ENCODE measurements around the gene NKPD1. TPM values are rescaled to one million over a fixed set of nuclear protein-coding genes. Genes with fewer than 3 reads are reported as not detected.

Gene NKPD1
- total and polyA plus RNA-seq, 4 donors: not detected

- Histone ChIP-seq H3K27me3 (ENCODE audit: control insufficient read depth in 4 of 4, insufficient read depth in 4 of 4, low read length in 3 of 4) (no peaks in the 10 kb centered on the region), H3K4me3 (ENCODE audit: low read depth in 1 of 3, low read length in 3 of 3) (no peak overlapping the region), H3K9me3 (ENCODE audit: control insufficient read depth in 4 of 4, low read length in 3 of 4) (no peaks in the 10 kb centered on the region), H3K27ac (ENCODE audit: low read depth in 1 of 2, low read length in 2 of 2) (no peak overlapping the region), H3K36me3 (ENCODE audit: control insufficient read depth in 4 of 4, insufficient read depth in 3 of 4, low read depth in 1 of 4, low read length in 3 of 4) (no peaks in the 10 kb centered on the region), H3K9ac (ENCODE audit: low read depth in 1 of 2, low read length in 2 of 2) (no peak overlapping the region), H3K4me1 (ENCODE audit: control insufficient read depth in 4 of 4, insufficient read depth in 4 of 4, low read length in 3 of 4) (no peaks in the 10 kb centered on the region)
- no peak for TF ChIP-seq RXRA (IDR thresholded peaks at IDR 0.05)
- TF ChIP-seq JUND (IDR thresholded peaks at IDR 0.05): no peak
- no peak for TF ChIP-seq HNF4A (conservative IDR thresholded peaks at IDR 0.05)
- no peak for TF ChIP-seq YY1 (IDR thresholded peaks at IDR 0.05)
- no peak for TF ChIP-seq SP1 (IDR thresholded peaks at IDR 0.05)
- TF ChIP-seq ATF3 (IDR thresholded peaks at IDR 0.05): no peak
- no peak for TF ChIP-seq FOXA1 (IDR thresholded peaks at IDR 0.05)
- no peak for TF ChIP-seq MAX (IDR thresholded peaks at IDR 0.05)
- no peak for TF ChIP-seq ZBTB33 (IDR thresholded peaks at IDR 0.05)
- no peak for TF ChIP-seq HNF4G (IDR thresholded peaks at IDR 0.05)
- no peak for TF ChIP-seq REST (IDR thresholded peaks at IDR 0.05)
- TF ChIP-seq TAF1 (conservative IDR thresholded peaks at IDR 0.05): no peak
- TF ChIP-seq NR2F2 (IDR thresholded peaks at IDR 0.05): no peak
- TF ChIP-seq FOXA2 (IDR thresholded peaks at IDR 0.05): no peak
- no peak for TF ChIP-seq GABPA (IDR thresholded peaks at IDR 0.05 in 1 of 2, conservative IDR thresholded peaks at IDR 0.05 in 1 of 2)
- 93% methylated on average over 21 of the region's 21 CpGs for WGBS
- no peak for DNase-seq (ENCODE audit: low spot score)
These were observed 25.5 kb downstream of the NKPD1 start for GRCh38 chr19:45135176-45135885.

GRCh38 chr19:45133661-45134060 lies 27.1 kb downstream of the NKPD1 start:
- peaks cover 0 to 3% (median 0%) of the 10 kb centered on the region in 4 donors for H3K4me1 ChIP-seq (ENCODE audit: control insufficient read depth in 4 of 4, insufficient read depth in 4 of 4, low read length in 3 of 4)
- no peaks in the 10 kb centered on the region for H3K27me3 ChIP-seq (ENCODE audit: control insufficient read depth in 4 of 4, insufficient read depth in 4 of 4, low read length in 3 of 4)
- WGBS: 94% methylated on average over 8 of the region's 8 CpGs
- no peak overlapping the region for H3K27ac ChIP-seq (ENCODE audit: low read depth in 1 of 2, low read length in 2 of 2)
- no peaks in the 10 kb centered on the region for H3K9me3 ChIP-seq (ENCODE audit: control insufficient read depth in 4 of 4, low read length in 3 of 4)
- no peak for DNase-seq (ENCODE audit: low spot score)
- no peaks in the 10 kb centered on the region for H3K36me3 ChIP-seq (ENCODE audit: control insufficient read depth in 4 of 4, insufficient read depth in 3 of 4, low read depth in 1 of 4, low read length in 3 of 4)
- no peak overlapping the region for H3K4me3 ChIP-seq (ENCODE audit: low read depth in 1 of 3, low read length in 3 of 3)
- H3K9ac ChIP-seq (ENCODE audit: low read depth in 1 of 2, low read length in 2 of 2): no peak overlapping the region
- TF ChIP-seq RAD21 (IDR thresholded peaks at IDR 0.05): no peak
- no peak for TF ChIP-seq JUND (IDR thresholded peaks at IDR 0.05)
- no peak for TF ChIP-seq EGR1 (IDR thresholded peaks at IDR 0.05; ENCODE audit: low read depth in 2 of 2)
- no peak for TF ChIP-seq TAF1 (conservative IDR thresholded peaks at IDR 0.05)
- TF ChIP-seq CTCF (IDR thresholded peaks at IDR 0.05; ENCODE audit: low read depth, low read length, missing input control): no peak
- TF ChIP-seq REST (IDR thresholded peaks at IDR 0.05): no peak
- no peak for TF ChIP-seq MAX (IDR thresholded peaks at IDR 0.05)
- no peak for TF ChIP-seq YY1 (IDR thresholded peaks at IDR 0.05)
- TF ChIP-seq RXRA (IDR thresholded peaks at IDR 0.05): no peak
- no peak for TF ChIP-seq FOXA2 (IDR thresholded peaks at IDR 0.05)
- TF ChIP-seq NR2F2 (IDR thresholded peaks at IDR 0.05): no peak
- TF ChIP-seq FOXA1 (IDR thresholded peaks at IDR 0.05): no peak
- no peak for TF ChIP-seq GABPA (IDR thresholded peaks at IDR 0.05 in 1 of 2, conservative IDR thresholded peaks at IDR 0.05 in 1 of 2)
- TF ChIP-seq ATF3 (IDR thresholded peaks at IDR 0.05): no peak
- no peak for TF ChIP-seq SP1 (IDR thresholded peaks at IDR 0.05)
